Stimulated activated CD4-positive, alpha-beta T cell treated with anti-CD3 and anti-CD28 coated beads, Interleukin-12 subunit alpha, Interleukin-12 subunit beta, amount 100 ng/mL, for 24 hours (primary cell): ENCODE data around the gene STK4.

Experiments used
- DNase-seq, 2 experiments: peaks; one replicate each; pipeline ENCODE4 v3.0.0-alpha.2; 2020; ENCODE audit warnings: low read depth in 2 of 2

Gene STK4

GRCh38 chr20:44954211-44954610 is 12.1 kb upstream of the STK4 start:
- no peak for DNase-seq

- no peak for DNase-seq
Observed at GRCh38 chr20:44955270-44955669, 11.0 kb upstream of the STK4 start.

- no peak for DNase-seq
Observed at GRCh38 chr20:44956410-44956809, 9.9 kb upstream of the STK4 start.

- no peak for DNase-seq
Observed at GRCh38 chr20:44958276-44958675, 8.0 kb upstream of the STK4 start.

GRCh38 chr20:44959082-44959637 is 7.2 kb upstream of the STK4 start:
- peak in 1 of 2 experiments; percentile 26 for DNase-seq

- peak; percentile 40 to 57 for DNase-seq
Observed at GRCh38 chr20:44959638-44960102, 6.6 kb upstream of the STK4 start.

- peak; percentile 89 to 96 for DNase-seq
Observed at GRCh38 chr20:44960103-44960852, 6.0 kb upstream of the STK4 start, which contains the start of gene TOMM34. TSS of gene TOMM34 (minus strand) at chr20:44960397. CDS start at chr20:44960333, 64 bp downstream.

- DNase-seq: no peak
Observed at GRCh38 chr20:44961011-44961869, 5.1 kb upstream of the STK4 start.

- DNase-seq: no peak
Observed at GRCh38 chr20:44961870-44962267, 4.4 kb upstream of the STK4 start.

GRCh38 chr20:44962483-44962882 is 3.8 kb upstream of the STK4 start:
- no peak for DNase-seq

- DNase-seq: no peak
Observed at GRCh38 chr20:44963325-44964215, 2.7 kb upstream of the STK4 start.

GRCh38 chr20:44965651-44966029 is 672 bp upstream of the STK4 start:
- no peak for DNase-seq

- DNase-seq: no peak
Observed at GRCh38 chr20:44967207-44967807, 995 bp downstream of the STK4 start.

GRCh38 chr20:44969300-44969894 is 3.1 kb downstream of the STK4 start:
- no peak for DNase-seq

GRCh38 chr20:44970243-44970757 is 4.0 kb downstream of the STK4 start:
- no peak for DNase-seq

- no peak for DNase-seq
Observed at GRCh38 chr20:44973053-44973452, 6.7 kb downstream of the STK4 start.

- DNase-seq: no peak
Observed at GRCh38 chr20:44976698-44977097, 10.4 kb downstream of the STK4 start.

GRCh38 chr20:44979090-44979621 is 12.8 kb downstream of the STK4 start:
- no peak for DNase-seq

- DNase-seq: no peak
Observed at GRCh38 chr20:44981736-44982406, 15.6 kb downstream of the STK4 start.
